Subcutaneous abdominal adipose tissue (tissue), 5 donors: ENCODE measurements around the gene TOP3B.
A peak's percentile ranks its signal among the peaks of the same experiment; 100 is the strongest.
"Not testable (repeated sequence)": the region's sequence is repeated elsewhere in the genome, so short reads cannot be mapped to it uniquely, and the experiment has no call there.

Experiments used
- H3K27ac ChIP-seq: one replicate; pipeline ENCODE4 v1.7.0; 2013; ENCODE audit warnings: low read depth, mild to moderate bottlenecking, inconsistent platforms, low read length, moderate library complexity
- H3K27me3 ChIP-seq, 5 donors: one replicate each; pipeline ENCODE4 v1.7.0; 2013; ENCODE audit warnings: low read length in 5 of 5, inconsistent platforms in 1 of 5; ENCODE audit not compliant: control insufficient read depth in 5 of 5, insufficient read depth in 4 of 5
- H3K36me3 ChIP-seq, 5 donors: one replicate each; pipeline ENCODE4 v1.7.0; 2013; ENCODE audit warnings: low read length in 5 of 5; ENCODE audit not compliant: control insufficient read depth in 5 of 5, insufficient read depth in 5 of 5
- H3K4me1 ChIP-seq, 5 donors: one replicate each; pipeline ENCODE4 v1.7.0; 2013; ENCODE audit warnings: low read length in 5 of 5, mild to moderate bottlenecking in 3 of 5, moderate library complexity in 1 of 5; ENCODE audit not compliant: control insufficient read depth in 5 of 5, insufficient read depth in 5 of 5
- H3K4me3 ChIP-seq, 5 donors: one replicate each; pipeline ENCODE4 v1.7.0; 2013; ENCODE audit warnings: low read length in 5 of 5, low read depth in 1 of 5
- H3K9ac ChIP-seq, 5 donors: one replicate each; pipeline ENCODE4 v1.7.0; 2013; ENCODE audit warnings: low read length in 5 of 5, mild to moderate bottlenecking in 4 of 5, moderate library complexity in 3 of 5
- H3K9me3 ChIP-seq, 5 donors: one replicate each; pipeline ENCODE4 v1.7.0; 2013; ENCODE audit warnings: low read length in 5 of 5; ENCODE audit not compliant: control insufficient read depth in 5 of 5
- donor health status: healthy.
- donor health status: healthy.
- donor health status: healthy.
- donor health status: healthy.
- donor health status: healthy.

TOP3B gene

DNA sequence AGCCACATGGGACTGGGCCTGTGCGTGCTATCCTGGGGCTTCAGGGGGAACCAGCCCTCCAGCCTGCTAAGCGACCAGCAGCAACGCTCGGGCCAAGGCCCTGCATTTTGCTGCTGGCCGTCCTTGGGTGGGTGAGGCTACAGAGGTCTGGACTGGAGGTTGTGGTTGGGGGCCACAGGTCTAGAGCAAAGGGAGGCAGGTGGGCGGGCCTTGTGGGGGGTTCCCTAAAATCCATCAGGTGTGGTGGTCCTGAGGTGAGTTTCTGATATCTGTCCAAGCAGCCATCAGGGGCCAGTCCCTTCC, 64.7 kb downstream of the TOP3B start:
- Histone ChIP-seq H3K36me3 (peaks cover 0 to 41% (median 26%) of the 10 kb centered on the region in 5 donors), H3K4me3 (no peak overlapping the region), H3K27me3 (no peaks in the 10 kb centered on the region), H3K4me1 (peaks cover 0 to 5% (median 4%) of the 10 kb centered on the region in 5 donors), H3K9me3 (no peaks in the 10 kb centered on the region), H3K27ac (no peak overlapping the region), H3K9ac (no peak overlapping the region)

DNA sequence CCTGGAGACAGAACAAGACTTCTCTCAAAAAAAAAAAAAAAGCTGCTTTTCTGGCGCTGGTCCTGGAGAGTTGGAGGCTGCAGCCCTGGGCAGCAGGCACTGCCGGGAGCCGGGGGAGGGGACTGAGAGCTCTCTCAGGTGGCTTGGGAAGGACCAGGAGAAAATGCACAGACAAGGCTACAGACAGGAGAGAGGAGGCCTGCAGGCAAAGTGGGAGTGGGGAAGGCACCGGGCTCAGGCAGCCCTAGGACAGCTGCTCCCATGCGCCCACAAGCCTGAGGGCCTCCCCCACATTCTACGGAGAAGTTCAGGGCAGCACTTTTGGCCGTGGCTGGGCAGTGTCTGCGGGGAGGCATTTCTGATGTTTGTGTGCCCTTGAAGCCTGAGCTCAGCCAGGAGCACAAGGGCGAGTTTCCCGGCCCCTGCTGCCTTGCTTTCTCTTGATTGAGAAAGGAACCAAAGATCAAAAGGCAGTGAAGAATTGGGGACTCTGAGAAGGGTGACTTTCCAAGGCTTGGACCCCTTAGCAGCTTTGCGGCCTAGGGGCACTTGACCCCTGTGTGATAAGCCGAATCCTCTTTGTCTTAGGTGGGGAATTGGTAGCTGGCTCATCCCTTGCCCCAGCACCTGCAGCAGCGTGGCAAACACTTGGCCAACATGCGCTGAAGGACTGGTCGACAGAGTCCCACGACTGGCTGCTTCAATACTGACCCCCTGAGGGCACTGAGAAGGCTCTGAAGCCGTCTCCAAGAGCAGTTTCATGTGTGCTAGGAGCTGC, 65.2 kb downstream of the TOP3B start:
- peaks cover 0 to 5% (median 4%) of the 10 kb centered on the region in 5 donors for H3K4me1 ChIP-seq
- no peak overlapping the region for H3K27ac ChIP-seq
- H3K9ac ChIP-seq: peak overlapping the region in 1 of 5 donors; percentile 11
- no peaks in the 10 kb centered on the region for H3K27me3 ChIP-seq
- H3K36me3 ChIP-seq: peaks cover 0 to 36% (median 21%) of the 10 kb centered on the region in 5 donors
- H3K9me3 ChIP-seq: no peaks in the 10 kb centered on the region
- no peak overlapping the region for H3K4me3 ChIP-seq

DNA sequence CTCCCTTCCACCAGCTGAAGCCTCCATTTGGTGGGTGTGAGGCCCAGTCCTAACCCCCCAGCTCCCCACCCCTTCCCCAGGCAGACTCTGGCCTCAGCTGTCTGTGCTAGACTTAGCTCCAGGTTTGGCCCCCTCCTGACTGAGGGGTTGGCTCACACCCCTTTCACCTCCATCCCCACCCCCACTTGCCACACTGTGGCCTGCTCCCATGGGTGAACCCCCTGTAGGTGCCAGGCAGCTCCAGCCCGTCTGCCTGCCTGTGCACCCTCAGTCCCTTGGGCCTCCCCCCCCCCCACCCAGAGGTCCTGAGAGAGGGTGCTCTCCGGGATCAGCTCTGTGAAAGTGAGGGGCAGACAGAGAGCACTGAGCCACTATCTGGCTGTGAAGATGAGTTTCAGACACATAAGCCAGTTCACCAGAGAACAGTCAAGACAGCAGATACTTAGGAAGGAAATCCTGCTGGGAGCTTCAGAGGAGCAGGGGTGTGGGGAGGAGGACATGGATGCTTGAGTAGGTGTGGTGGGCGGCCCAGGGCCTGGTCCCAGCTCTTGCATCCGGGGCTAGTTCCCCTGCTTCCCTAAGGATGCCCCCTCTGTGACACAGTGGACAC, 66.2 kb downstream of the TOP3B start:
- Histone ChIP-seq H3K9me3 (no peaks in the 10 kb centered on the region), H3K27me3 (no peaks in the 10 kb centered on the region), H3K27ac (no peak overlapping the region), H3K36me3 (peaks cover 0 to 27% (median 15%) of the 10 kb centered on the region in 5 donors), H3K9ac (no peak overlapping the region), H3K4me1 (peaks cover 0 to 5% (median 4%) of the 10 kb centered on the region in 5 donors), H3K4me3 (no peak overlapping the region)

DNA sequence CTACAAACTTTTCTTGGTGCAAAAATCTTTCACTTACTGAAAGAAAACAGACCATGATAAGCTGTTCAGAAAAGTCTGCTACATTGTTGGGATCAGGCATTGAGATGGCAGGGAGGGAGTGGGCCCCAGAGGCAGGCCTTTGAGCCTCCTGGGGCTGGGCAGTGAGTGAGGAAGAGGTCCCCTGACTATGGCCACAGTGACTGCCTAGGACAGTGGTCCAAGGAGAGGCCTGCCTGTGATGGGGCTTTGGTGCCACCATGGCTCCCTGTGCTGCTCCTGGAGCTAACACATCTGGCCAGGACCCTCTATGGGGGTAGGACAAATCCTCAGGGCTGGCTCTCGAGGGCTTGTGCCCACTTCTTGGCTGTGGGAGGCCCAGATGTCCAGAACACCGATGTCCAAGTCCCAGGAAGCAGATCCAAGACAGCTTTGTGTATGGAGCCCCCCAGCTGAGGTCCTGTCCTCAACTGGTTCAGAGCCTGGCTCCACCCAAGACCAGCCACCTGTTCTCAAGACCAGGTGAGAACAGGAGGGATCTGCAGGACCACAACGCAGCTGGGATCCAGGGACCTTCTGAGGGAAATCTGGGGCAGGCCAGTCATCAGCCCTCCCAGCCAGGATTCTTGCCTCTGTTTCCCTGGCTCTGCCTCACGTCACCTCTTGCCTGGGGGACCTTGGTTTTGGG, 66.8 kb downstream of the TOP3B start:
- Histone ChIP-seq H3K36me3 (peaks cover 0 to 21% (median 10%) of the 10 kb centered on the region in 5 donors), H3K9me3 (no peaks in the 10 kb centered on the region), H3K4me3 (no peak overlapping the region), H3K27ac (no peak overlapping the region), H3K9ac (no peak overlapping the region), H3K4me1 (peaks cover 0 to 5% (median 4%) of the 10 kb centered on the region in 5 donors), H3K27me3 (no peaks in the 10 kb centered on the region)

DNA sequence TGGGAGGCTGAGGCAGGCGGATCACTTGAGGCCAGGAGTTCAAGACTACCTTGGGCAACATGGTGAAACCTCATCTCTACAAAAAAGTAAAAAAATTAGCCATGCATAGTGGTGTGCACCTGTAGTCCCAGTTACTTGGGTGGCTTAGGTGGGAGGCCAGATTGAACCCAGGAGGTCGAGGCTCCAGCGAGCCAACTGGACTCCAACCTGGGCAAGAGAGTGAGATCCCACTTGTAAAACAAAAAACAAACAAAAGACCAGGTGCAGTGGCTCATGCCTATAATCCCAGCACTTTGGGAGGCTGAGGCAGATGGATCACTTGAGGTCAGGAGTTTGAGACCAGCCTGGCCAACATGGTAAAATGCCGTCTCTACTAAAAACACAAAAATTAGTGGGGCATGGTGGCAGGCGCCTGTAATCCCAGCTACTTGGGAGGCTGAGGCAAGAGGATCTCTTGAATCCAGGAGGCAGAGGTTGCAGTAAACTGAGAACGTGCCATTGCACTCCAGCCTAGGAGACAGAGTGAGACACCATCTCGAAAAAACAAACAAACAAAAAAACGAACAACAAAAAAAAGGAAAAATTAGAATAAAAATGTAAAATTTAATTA, 68.4 kb downstream of the TOP3B start:
- not testable (repeated sequence) for H3K27me3 ChIP-seq, H3K4me1 ChIP-seq, H3K27ac ChIP-seq, H3K9me3 ChIP-seq, H3K4me3 ChIP-seq, H3K36me3 ChIP-seq, H3K9ac ChIP-seq

DNA sequence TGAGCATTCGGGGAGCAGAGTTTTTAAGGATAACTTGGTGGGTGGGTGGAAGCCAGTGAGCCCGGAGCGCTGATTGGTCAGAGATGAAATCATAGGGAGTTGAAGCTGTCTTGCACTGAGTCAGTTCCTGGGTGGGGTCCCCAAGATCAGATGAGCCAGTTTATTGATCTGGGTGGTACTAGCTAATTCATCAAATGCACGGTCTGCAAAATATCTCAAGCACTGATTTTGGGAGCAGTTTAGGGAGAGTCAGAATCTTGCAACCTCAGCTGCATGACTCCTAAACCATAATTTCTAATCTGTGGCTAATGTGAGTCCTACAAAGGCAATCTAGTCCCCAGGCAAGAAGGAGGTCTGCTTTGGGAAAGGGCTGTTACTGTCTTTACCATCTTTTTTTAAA, 72.2 kb downstream of the TOP3B start:
- H3K27ac ChIP-seq, H3K4me1 ChIP-seq, H3K9ac ChIP-seq, H3K4me3 ChIP-seq, H3K9me3 ChIP-seq, H3K27me3 ChIP-seq, H3K36me3 ChIP-seq: not testable (repeated sequence)

DNA sequence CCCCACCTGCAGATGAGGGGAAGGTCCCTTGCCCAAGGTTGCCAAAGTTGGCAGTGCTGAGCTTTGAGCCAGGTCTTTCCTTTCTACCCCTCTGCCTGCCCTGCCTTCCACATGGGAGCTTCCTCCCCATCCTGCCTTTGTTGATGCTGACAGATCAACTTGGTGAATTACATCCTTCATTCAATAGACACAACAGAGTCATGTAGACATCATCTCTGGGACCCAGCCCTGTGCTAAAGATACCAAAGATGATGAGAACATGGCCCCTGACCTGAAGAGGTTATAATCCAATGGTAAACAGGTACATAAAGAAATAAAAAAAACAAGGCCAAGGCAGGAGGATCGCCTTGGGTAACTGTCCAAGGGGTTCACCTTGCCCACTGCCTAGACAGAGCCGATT, 72.7 kb downstream of the TOP3B start:
- Histone ChIP-seq H3K9ac (no peak overlapping the region), H3K4me3 (no peak overlapping the region), H3K9me3 (no peaks in the 10 kb centered on the region), H3K27ac (no peak overlapping the region), H3K4me1 (no peaks in the 10 kb centered on the region), H3K36me3 (no peaks in the 10 kb centered on the region), H3K27me3 (no peaks in the 10 kb centered on the region)

DNA sequence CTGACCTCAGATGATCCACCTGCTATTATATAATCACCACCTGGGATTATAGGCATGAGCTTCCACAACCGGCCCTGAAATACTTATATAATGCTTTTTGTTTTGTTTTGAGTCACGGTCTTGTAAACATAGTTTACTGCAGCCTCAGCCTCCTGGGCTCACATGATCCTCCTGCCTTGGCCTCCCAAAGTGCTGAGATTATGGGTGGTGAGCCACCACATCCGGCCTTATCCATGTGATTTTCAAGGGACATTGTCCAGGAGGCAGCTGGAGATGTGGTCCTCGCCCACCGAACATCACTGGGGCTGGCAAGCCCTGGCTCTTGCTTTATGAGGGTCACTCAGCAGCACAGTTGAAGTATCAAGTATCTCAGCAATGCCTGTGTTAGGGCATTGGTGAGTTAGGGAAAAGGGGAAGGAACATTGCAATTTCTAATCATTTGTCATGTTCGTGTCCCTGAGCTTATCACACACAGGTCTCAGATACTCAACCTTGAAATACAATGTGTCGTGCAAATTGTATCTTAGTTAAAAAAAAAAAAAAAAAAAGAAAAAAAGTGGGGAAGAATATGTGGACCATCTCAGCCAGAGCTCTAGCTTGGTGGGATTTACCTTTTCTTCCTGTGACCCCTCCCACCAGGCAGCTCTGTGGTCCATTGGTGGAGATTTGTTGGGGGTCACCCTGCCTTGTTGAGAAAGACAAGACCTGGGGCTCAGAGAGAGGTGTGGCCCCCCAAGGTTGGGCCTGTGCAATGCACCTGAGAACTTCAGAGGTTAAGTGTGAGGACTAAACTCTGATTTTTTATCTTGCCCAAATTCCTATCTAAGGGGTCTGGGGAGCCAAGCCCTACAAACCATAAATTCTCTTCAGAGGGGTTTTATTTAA, 74.7 kb downstream of the TOP3B start:
- Histone ChIP-seq H3K36me3 (peaks cover 0 to 4% (median 0%) of the 10 kb centered on the region in 5 donors), H3K4me3 (no peak overlapping the region), H3K9ac (no peak overlapping the region), H3K9me3 (no peaks in the 10 kb centered on the region), H3K27ac (no peak overlapping the region), H3K27me3 (no peaks in the 10 kb centered on the region), H3K4me1 (no peaks in the 10 kb centered on the region)
